PC-9 (cell line): ENCODE results near the gene TTC28. TPM values are rescaled to one million over a fixed set of nuclear protein-coding genes. Genes with fewer than 3 reads are reported as not detected.

ENCODE experiments used
- BruUV-seq: library from RNA; stranded (reverse); fragments of 400-500 nt; replicated peaks from 2 replicates; lab custom pipeline; 2021; lab: Mats Ljungman, UMichigan
- CTCF ChIA-PET: fragments of 300-600 bp; sonication (Branson Sonifier 250); formaldehyde crosslinking; loops from one replicate; lab custom pipeline; 2022; ENCODE audit warnings: antibody characterized with exemption; lab: Charles Lee
- POLR2A ChIA-PET: fragments of 300-600 bp; sonication (Branson Sonifier 250); formaldehyde crosslinking; loops from one replicate; lab custom pipeline; 2022; ENCODE audit warnings: antibody characterized with exemption; ENCODE audit not compliant: unreplicated experiment; lab: Charles Lee
- DNase-seq, 2 experiments: peaks; one replicate each; pipeline versions ENCODE4 v3.0.0 to v3.0.0-alpha.2; 2015 to 2022; ENCODE audit warnings: mixed read lengths in 1 of 2
- H2AFZ ChIP-seq: fragments of 200-600 bp; sonication (generic); 2 replicates; pipeline ENCODE4 v1.8.1; 2017; ENCODE audit warnings: antibody characterized with exemption
- H3F3A ChIP-seq: fragments of 200-600 bp; sonication (generic); 2 replicates; pipeline ENCODE4 v1.8.1; 2017; ENCODE audit warnings: antibody characterized with exemption, mild to moderate bottlenecking, low read depth; ENCODE audit not compliant: insufficient read depth
- H3K27ac ChIP-seq: fragments of 200-600 bp; sonication (generic); 2 replicates; pipeline ENCODE4 v1.6.1; 2016; ENCODE audit warnings: mixed run types
- H3K27me3 ChIP-seq: fragments of 200-600 bp; sonication (generic); 2 replicates; pipeline ENCODE4 v1.6.1; 2016; ENCODE audit warnings: low read depth, mixed run types; ENCODE audit not compliant: insufficient read depth
- H3K36me3 ChIP-seq: fragments of 200-600 bp; sonication (generic); 2 replicates; pipeline ENCODE4 v1.6.1; 2016; ENCODE audit warnings: low read depth, mixed run types
- H3K4me1 ChIP-seq: fragments of 200-600 bp; sonication (generic); replicated peaks from 2 replicates; pipeline ENCODE4 v1.6.1; 2016; ENCODE audit warnings: mixed run types; ENCODE audit not compliant: insufficient read depth
- H3K4me2 ChIP-seq: fragments of 200-600 bp; sonication (generic); 2 replicates; pipeline ENCODE4 v1.6.1; 2017; ENCODE audit warnings: mixed run types
- H3K4me3 ChIP-seq: fragments of 200-600 bp; sonication (generic); 2 replicates; pipeline ENCODE4 v1.6.1; 2016; ENCODE audit warnings: mixed run types
- H3K79me2 ChIP-seq: fragments of 200-600 bp; sonication (generic); 2 replicates; pipeline ENCODE4 v1.6.1; 2017; ENCODE audit warnings: low read depth, mixed run types
- H3K9me2 ChIP-seq: fragments of 200-600 bp; sonication (generic); 2 replicates; pipeline ENCODE4 v1.8.1; 2017; ENCODE audit warnings: mild to moderate bottlenecking; ENCODE audit not compliant: insufficient read depth
- H3K9me3 ChIP-seq: fragments of 200-600 bp; sonication (generic); 2 replicates; pipeline ENCODE4 v1.8.1; 2016; ENCODE audit warnings: low read depth; ENCODE audit not compliant: insufficient read depth
- H4K20me1 ChIP-seq: fragments of 200-600 bp; sonication (generic); 2 replicates; pipeline ENCODE4 v1.8.1; 2017; ENCODE audit not compliant: insufficient read depth
- EZH2 ChIP-seq: fragments of 200-600 bp; sonication (generic); IDR thresholded peaks from 2 replicates; pipeline ENCODE4 v1.8.0; 2017; ENCODE audit warnings: antibody characterized with exemption, low read depth
- intact Hi-C: fragments of 100-400 bp; cut with micrococcal nuclease; formaldehyde crosslinking; loops from one replicate; pipeline ENCODE4 v1.10.0; 2022; ENCODE audit not compliant: unreplicated experiment
- total RNA-seq: library from RNA; stranded (reverse); gene quantifications from 2 replicates; pipeline ENCODE4 v1.2.3, GENCODE V29; 2021
- TF ChIP-seq, protein P1 (sequence below): fragments of 200-600 bp; sonication (generic); conservative IDR thresholded peaks from 2 replicates; pipeline ENCODE4 v1.6.1; 2017; ENCODE audit warnings: mixed run types, antibody characterized with exemption, mild to moderate bottlenecking, moderate library complexity

TTC28 gene
- total RNA-seq, 1 experiment from 2014 or later = 6.7 TPM

DNA sequence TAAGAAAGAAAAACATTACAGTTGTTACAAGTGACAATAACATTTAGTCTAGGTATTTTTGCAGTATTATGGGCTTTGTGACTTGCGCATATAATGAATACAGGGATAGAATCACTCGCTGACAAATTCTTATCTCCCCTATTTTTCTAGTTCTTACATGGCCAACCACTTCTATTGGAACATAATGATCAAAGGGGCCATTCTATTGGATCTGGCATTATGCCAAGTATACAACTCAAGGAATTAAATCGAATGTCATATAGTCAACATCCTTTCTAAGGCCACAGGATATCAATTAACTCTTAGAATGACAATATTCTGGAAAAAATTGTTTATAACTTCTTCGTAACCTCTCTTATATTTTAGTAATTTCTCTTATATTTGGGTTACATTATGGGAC lies 272.0 kb downstream of the TTC28 start:
- Histone ChIP-seq H3K4me3 (no peak overlapping the region), H3K36me3 (no peaks in the 10 kb centered on the region), H3K4me2 (no peak overlapping the region), H3F3A (no peaks in the 10 kb centered on the region), H2AFZ (no peak overlapping the region), H3K79me2 (no peaks in the 10 kb centered on the region), H3K27ac (no peak overlapping the region), H4K20me1 (no peaks in the 10 kb centered on the region), H3K27me3 (no peaks in the 10 kb centered on the region), H3K4me1 (no peaks in the 10 kb centered on the region), H3K9me2 (no peaks in the 10 kb centered on the region), H3K9me3 (no peaks in the 10 kb centered on the region)
- CTCF ChIA-PET = no interaction called here
- DNase-seq = no peak
- no TSS peak for BruUV-seq
- intact Hi-C loops = no loop called here
- POLR2A ChIA-PET = interaction anchor here (0.7 kb wide), 1 partner anchor 167 kb away, joined by 8 read pairs; no protein-coding TSS in a partner anchor
- TF ChIP-seq EZH2 = no peak
- TF ChIP-seq, protein P1, sequence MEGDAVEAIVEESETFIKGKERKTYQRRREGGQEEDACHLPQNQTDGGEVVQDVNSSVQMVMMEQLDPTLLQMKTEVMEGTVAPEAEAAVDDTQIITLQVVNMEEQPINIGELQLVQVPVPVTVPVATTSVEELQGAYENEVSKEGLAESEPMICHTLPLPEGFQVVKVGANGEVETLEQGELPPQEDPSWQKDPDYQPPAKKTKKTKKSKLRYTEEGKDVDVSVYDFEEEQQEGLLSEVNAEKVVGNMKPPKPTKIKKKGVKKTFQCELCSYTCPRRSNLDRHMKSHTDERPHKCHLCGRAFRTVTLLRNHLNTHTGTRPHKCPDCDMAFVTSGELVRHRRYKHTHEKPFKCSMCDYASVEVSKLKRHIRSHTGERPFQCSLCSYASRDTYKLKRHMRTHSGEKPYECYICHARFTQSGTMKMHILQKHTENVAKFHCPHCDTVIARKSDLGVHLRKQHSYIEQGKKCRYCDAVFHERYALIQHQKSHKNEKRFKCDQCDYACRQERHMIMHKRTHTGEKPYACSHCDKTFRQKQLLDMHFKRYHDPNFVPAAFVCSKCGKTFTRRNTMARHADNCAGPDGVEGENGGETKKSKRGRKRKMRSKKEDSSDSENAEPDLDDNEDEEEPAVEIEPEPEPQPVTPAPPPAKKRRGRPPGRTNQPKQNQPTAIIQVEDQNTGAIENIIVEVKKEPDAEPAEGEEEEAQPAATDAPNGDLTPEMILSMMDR = no peak

DNA sequence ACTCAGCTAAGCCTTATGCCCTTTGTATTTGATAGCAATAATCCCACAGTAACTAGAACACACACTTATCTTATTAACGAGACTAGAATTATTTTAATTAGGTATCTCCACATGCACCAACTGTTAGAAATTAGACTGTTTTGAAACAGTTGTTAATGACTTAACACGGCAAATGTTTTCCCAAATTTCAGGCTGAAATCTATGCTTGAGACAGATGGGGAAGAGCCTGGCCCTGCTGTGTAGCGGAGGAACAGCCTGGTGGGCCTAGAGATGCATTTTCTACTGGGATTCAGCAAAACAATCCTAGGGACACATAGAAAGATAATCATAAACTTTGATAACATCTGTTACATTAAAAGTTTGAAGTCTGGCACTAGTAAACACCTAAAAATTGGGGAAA lies 273.4 kb downstream of the TTC28 start:
- H4K20me1 ChIP-seq = no peaks in the 10 kb centered on the region
- TF ChIP-seq, protein P1 = no peak
- TF ChIP-seq EZH2 = no peak
- no peaks in the 10 kb centered on the region for H3K79me2 ChIP-seq
- H3K4me3 ChIP-seq = no peak overlapping the region
- H3K36me3 ChIP-seq = no peaks in the 10 kb centered on the region
- no peaks in the 10 kb centered on the region for H3K9me3 ChIP-seq
- no peaks in the 10 kb centered on the region for H3K4me1 ChIP-seq
- no TSS peak for BruUV-seq
- H3K27ac ChIP-seq = no peak overlapping the region
- POLR2A ChIA-PET = no interaction called here
- CTCF ChIA-PET = no interaction called here
- no peaks in the 10 kb centered on the region for H3K27me3 ChIP-seq
- no peak overlapping the region for H2AFZ ChIP-seq
- H3K9me2 ChIP-seq = no peaks in the 10 kb centered on the region
- intact Hi-C loops = no loop called here
- DNase-seq = no peak
- no peaks in the 10 kb centered on the region for H3F3A ChIP-seq
- H3K4me2 ChIP-seq = no peak overlapping the region

DNA sequence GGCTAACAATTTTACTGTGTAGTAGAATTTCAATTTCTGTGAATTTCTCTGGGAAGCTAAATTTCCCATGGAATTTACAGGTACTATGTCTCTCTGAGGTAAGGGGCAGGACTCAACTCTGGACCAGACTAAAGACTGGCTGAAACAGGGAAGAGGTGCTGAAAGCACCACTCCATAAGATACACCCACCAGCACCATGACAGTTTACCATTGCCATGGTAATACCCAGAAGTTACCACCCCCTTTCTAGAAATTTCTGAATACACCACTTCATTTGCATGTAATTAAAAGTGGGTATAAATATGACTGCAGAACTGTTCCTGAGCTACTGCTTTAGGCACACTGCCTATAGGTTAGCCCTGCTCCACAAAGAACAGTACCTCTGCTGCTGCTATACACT lies 274.1 kb downstream of the TTC28 start:
- Histone ChIP-seq H2AFZ (no peak overlapping the region), H3K36me3 (no peaks in the 10 kb centered on the region), H3K27ac (no peak overlapping the region), H3K79me2 (no peaks in the 10 kb centered on the region), H3K4me3 (no peak overlapping the region), H3K4me1 (no peaks in the 10 kb centered on the region), H3F3A (no peaks in the 10 kb centered on the region), H3K9me3 (no peaks in the 10 kb centered on the region), H4K20me1 (no peaks in the 10 kb centered on the region), H3K27me3 (no peaks in the 10 kb centered on the region), H3K9me2 (no peaks in the 10 kb centered on the region), H3K4me2 (no peak overlapping the region)
- TF ChIP-seq, protein P1 = no peak
- TF ChIP-seq EZH2 = no peak
- ChIA-PET POLR2A (no interaction called here), CTCF (no interaction called here)
- no TSS peak for BruUV-seq
- DNase-seq = no peak
- intact Hi-C loops = no loop called here
